ENCODE measurements around the gene LMNTD2. TPM values are rescaled to one million over a fixed set of nuclear protein-coding genes. Genes with fewer than 3 reads are reported as not detected.

The LMNTD2 gene
- total and polyA plus RNA-seq, 2 of the 13 experiments (the other 11 are each of a cell fraction or from before 2014, with no cell fraction given): 1.1 to 3.1 TPM

DNA sequence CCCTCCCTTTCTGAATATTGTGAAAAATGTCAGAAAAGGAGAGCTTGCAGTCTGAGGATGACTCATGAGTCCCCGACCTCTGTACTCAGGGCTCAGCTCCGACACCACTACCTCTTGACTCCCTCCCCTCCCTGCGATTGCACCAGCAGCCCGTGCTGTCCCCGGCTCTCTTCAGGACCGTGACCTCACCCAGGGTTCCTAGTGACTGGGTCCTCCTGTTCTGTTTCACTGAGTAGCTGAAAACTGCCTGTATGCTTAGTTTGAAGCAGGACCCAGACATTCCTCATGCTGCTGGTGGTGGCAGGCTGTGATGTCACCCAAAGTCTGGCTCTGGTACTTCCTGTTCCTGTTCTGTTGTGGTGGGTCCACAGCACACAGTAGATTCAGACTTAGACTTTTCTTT lies 27.4 kb upstream of the LMNTD2 start (continued):
- TF ChIP-seq, protein P1, sequence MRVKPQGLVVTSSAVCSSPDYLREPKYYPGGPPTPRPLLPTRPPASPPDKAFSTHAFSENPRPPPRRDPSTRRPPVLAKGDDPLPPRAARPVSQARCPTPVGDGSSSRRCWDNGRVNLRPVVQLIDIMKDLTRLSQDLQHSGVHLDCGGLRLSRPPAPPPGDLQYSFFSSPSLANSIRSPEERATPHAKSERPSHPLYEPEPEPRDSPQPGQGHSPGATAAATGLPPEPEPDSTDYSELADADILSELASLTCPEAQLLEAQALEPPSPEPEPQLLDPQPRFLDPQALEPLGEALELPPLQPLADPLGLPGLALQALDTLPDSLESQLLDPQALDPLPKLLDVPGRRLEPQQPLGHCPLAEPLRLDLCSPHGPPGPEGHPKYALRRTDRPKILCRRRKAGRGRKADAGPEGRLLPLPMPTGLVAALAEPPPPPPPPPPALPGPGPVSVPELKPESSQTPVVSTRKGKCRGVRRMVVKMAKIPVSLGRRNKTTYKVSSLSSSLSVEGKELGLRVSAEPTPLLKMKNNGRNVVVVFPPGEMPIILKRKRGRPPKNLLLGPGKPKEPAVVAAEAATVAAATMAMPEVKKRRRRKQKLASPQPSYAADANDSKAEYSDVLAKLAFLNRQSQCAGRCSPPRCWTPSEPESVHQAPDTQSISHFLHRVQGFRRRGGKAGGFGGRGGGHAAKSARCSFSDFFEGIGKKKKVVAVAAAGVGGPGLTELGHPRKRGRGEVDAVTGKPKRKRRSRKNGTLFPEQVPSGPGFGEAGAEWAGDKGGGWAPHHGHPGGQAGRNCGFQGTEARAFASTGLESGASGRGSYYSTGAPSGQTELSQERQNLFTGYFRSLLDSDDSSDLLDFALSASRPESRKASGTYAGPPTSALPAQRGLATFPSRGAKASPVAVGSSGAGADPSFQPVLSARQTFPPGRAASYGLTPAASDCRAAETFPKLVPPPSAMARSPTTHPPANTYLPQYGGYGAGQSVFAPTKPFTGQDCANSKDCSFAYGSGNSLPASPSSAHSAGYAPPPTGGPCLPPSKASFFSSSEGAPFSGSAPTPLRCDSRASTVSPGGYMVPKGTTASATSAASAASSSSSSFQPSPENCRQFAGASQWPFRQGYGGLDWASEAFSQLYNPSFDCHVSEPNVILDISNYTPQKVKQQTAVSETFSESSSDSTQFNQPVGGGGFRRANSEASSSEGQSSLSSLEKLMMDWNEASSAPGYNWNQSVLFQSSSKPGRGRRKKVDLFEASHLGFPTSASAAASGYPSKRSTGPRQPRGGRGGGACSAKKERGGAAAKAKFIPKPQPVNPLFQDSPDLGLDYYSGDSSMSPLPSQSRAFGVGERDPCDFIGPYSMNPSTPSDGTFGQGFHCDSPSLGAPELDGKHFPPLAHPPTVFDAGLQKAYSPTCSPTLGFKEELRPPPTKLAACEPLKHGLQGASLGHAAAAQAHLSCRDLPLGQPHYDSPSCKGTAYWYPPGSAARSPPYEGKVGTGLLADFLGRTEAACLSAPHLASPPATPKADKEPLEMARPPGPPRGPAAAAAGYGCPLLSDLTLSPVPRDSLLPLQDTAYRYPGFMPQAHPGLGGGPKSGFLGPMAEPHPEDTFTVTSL (CRISPR knock-in tag; IDR thresholded peaks at IDR 0.05; ENCODE audit: borderline replicate concordance): no peak
- TF ChIP-seq, protein P2, sequence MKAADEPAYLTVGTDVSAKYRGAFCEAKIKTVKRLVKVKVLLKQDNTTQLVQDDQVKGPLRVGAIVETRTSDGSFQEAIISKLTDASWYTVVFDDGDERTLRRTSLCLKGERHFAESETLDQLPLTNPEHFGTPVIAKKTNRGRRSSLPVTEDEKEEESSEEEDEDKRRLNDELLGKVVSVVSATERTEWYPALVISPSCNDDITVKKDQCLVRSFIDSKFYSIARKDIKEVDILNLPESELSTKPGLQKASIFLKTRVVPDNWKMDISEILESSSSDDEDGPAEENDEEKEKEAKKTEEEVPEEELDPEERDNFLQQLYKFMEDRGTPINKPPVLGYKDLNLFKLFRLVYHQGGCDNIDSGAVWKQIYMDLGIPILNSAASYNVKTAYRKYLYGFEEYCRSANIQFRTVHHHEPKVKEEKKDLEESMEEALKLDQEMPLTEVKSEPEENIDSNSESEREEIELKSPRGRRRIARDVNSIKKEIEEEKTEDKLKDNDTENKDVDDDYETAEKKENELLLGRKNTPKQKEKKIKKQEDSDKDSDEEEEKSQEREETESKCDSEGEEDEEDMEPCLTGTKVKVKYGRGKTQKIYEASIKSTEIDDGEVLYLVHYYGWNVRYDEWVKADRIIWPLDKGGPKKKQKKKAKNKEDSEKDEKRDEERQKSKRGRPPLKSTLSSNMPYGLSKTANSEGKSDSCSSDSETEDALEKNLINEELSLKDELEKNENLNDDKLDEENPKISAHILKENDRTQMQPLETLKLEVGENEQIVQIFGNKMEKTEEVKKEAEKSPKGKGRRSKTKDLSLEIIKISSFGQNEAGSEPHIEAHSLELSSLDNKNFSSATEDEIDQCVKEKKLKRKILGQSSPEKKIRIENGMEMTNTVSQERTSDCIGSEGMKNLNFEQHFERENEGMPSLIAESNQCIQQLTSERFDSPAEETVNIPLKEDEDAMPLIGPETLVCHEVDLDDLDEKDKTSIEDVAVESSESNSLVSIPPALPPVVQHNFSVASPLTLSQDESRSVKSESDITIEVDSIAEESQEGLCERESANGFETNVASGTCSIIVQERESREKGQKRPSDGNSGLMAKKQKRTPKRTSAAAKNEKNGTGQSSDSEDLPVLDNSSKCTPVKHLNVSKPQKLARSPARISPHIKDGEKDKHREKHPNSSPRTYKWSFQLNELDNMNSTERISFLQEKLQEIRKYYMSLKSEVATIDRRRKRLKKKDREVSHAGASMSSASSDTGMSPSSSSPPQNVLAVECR (CRISPR knock-in tag; IDR thresholded peaks at IDR 0.05; ENCODE audit: borderline replicate concordance): peak; percentile 83; the same call in 1 of the 2 replicates
- TF ChIP-seq NR2F1 (CRISPR knock-in tag; IDR thresholded peaks at IDR 0.05) (peak; percentile 67 to 70), FOXA3 (CRISPR knock-in tag; IDR thresholded peaks at IDR 0.05) (peak; percentile 72), ZNF713 (CRISPR knock-in tag; IDR thresholded peaks at IDR 0.05) (no peak), HIVEP1 (CRISPR knock-in tag; IDR thresholded peaks at IDR 0.05) (0 out of 2 replicates have a peak, but pooled peaks have one; percentile 51), ZNF841 (CRISPR knock-in tag; IDR thresholded peaks at IDR 0.05; ENCODE audit: borderline replicate concordance) (no peak), ZMYM2 (CRISPR knock-in tag; IDR thresholded peaks at IDR 0.05) (no peak), TBL1XR1 (IDR thresholded peaks at IDR 0.05; ENCODE audit: borderline replicate concordance, low read length, partially characterized antibody) (peak; percentile 33), SP1 (IDR thresholded peaks at IDR 0.05) (no peak), SP1 (CRISPR knock-in tag; IDR thresholded peaks at IDR 0.05) (peak; percentile 22; the same call in 1 of the 2 replicates), FOXK1 (CRISPR knock-in tag; IDR thresholded peaks at IDR 0.05; ENCODE audit: borderline replicate concordance, low read depth) (peak; percentile 32; the same call in 1 of the 2 replicates), GATAD2A (CRISPR knock-in tag; IDR thresholded peaks at IDR 0.05) (peak; percentile 88)
- TF ChIP-seq, protein P3, sequence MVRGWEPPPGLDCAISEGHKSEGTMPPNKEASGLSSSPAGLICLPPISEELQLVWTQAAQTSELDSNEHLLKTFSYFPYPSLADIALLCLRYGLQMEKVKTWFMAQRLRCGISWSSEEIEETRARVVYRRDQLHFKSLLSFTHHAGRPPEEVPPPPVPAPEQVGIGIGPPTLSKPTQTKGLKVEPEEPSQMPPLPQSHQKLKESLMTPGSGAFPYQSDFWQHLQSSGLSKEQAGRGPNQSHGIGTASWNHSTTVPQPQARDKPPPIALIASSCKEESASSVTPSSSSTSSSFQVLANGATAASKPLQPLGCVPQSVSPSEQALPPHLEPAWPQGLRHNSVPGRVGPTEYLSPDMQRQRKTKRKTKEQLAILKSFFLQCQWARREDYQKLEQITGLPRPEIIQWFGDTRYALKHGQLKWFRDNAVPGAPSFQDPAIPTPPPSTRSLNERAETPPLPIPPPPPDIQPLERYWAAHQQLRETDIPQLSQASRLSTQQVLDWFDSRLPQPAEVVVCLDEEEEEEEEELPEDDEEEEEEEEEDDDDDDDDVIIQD (CRISPR knock-in tag; IDR thresholded peaks at IDR 0.05; ENCODE audit: low read depth): peak; percentile 69; the same call in 1 of the 2 replicates
- TF ChIP-seq, protein P4, sequence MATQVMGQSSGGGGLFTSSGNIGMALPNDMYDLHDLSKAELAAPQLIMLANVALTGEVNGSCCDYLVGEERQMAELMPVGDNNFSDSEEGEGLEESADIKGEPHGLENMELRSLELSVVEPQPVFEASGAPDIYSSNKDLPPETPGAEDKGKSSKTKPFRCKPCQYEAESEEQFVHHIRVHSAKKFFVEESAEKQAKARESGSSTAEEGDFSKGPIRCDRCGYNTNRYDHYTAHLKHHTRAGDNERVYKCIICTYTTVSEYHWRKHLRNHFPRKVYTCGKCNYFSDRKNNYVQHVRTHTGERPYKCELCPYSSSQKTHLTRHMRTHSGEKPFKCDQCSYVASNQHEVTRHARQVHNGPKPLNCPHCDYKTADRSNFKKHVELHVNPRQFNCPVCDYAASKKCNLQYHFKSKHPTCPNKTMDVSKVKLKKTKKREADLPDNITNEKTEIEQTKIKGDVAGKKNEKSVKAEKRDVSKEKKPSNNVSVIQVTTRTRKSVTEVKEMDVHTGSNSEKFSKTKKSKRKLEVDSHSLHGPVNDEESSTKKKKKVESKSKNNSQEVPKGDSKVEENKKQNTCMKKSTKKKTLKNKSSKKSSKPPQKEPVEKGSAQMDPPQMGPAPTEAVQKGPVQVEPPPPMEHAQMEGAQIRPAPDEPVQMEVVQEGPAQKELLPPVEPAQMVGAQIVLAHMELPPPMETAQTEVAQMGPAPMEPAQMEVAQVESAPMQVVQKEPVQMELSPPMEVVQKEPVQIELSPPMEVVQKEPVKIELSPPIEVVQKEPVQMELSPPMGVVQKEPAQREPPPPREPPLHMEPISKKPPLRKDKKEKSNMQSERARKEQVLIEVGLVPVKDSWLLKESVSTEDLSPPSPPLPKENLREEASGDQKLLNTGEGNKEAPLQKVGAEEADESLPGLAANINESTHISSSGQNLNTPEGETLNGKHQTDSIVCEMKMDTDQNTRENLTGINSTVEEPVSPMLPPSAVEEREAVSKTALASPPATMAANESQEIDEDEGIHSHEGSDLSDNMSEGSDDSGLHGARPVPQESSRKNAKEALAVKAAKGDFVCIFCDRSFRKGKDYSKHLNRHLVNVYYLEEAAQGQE (IDR thresholded peaks at IDR 0.05; ENCODE audit: borderline replicate concordance in 1 of 2, low read depth in 1 of 2, low read length in 2 of 2): no peak

Data from HepG2 (cell line).